Osteocyte (in vitro differentiated cells): ENCODE data around the gene TBC1D22B. TPM values are rescaled to one million over a fixed set of nuclear protein-coding genes. Genes with fewer than 3 reads are reported as not detected.

Experiments used
- DNase-seq: peaks from one replicate; pipeline ENCODE4 v3.0.0; 2021; ENCODE audit warnings: mixed read lengths; ENCODE audit not compliant: unreplicated experiment; ENCODE audit errors: extremely low spot score
- H3K27ac Mint-ChIP-seq: one replicate; pipeline ENCODE4 v1.8.0; 2021; ENCODE audit warnings: mild to moderate bottlenecking, mixed read lengths; ENCODE audit not compliant: unreplicated experiment
- H3K27me3 Mint-ChIP-seq: one replicate; pipeline ENCODE4 v1.8.0; 2021; ENCODE audit warnings: mixed read lengths; ENCODE audit not compliant: unreplicated experiment
- H3K36me3 Mint-ChIP-seq: one replicate; pipeline ENCODE4 v1.8.0; 2021; ENCODE audit warnings: mixed read lengths; ENCODE audit not compliant: unreplicated experiment
- H3K4me1 Mint-ChIP-seq: one replicate; pipeline ENCODE4 v1.8.0; 2021; ENCODE audit warnings: mixed read lengths; ENCODE audit not compliant: unreplicated experiment
- H3K4me3 Mint-ChIP-seq: one replicate; pipeline ENCODE4 v1.8.0; 2021; ENCODE audit warnings: mild to moderate bottlenecking, moderate library complexity, mixed read lengths; ENCODE audit not compliant: unreplicated experiment
- H3K9me3 Mint-ChIP-seq: one replicate; pipeline ENCODE4 v1.8.0; 2021; ENCODE audit warnings: mixed read lengths; ENCODE audit not compliant: unreplicated experiment
- CTCF ChIP-seq: fragments of 200-600 bp; sonication (generic); IDR thresholded peaks from 2 replicates; pipeline ENCODE4 v1.5.0; 2021; ENCODE audit warnings: antibody characterized with exemption, mild to moderate bottlenecking, moderate library complexity
- total RNA-seq: library from RNA; stranded (reverse); gene quantifications from 2 replicates; pipeline ENCODE4 v1.2.1, GENCODE V29; 2021

TBC1D22B gene
- total RNA-seq, 1 donor from 2014 or later, result 13.8 TPM

DNA sequence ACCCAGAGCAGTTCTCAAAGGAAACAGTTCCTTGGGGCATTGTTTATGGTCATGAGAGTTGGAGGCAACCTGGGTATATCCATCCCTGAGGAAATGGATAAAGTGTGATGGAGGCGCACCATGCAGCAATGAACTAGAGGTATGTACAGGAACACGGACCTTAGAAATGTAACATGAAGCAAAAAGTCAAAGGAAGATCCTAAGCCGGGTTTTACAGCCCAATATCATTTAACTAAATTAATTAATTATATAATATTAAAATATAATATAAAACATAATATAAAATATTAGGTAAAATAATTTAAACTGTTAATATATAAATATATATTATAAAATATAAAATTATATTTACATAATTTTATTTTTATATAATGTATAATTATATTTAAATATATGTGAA, 52.1 kb downstream of the TBC1D22B start:
- Mint-ChIP-seq H3K4me1 (peaks cover 12% of the 10 kb centered on the region), H3K27ac (no peak overlapping the region), H3K9me3 (no peaks in the 10 kb centered on the region), H3K4me3 (no peak overlapping the region), H3K27me3 (no peaks in the 10 kb centered on the region), H3K36me3 (peaks cover 20% of the 10 kb centered on the region)
- no peak for DNase-seq
- no peak for TF ChIP-seq CTCF

GRCh38 chr6:37310966-37311365, 53.4 kb downstream of the TBC1D22B start:
- peaks cover 12% of the 10 kb centered on the region for H3K4me1 Mint-ChIP-seq
- no peaks in the 10 kb centered on the region for H3K9me3 Mint-ChIP-seq
- no peak for TF ChIP-seq CTCF
- H3K4me3 Mint-ChIP-seq, result no peak overlapping the region
- no peak overlapping the region for H3K27ac Mint-ChIP-seq
- DNase-seq, result no peak
- no peaks in the 10 kb centered on the region for H3K27me3 Mint-ChIP-seq
- H3K36me3 Mint-ChIP-seq, result peaks cover 27% of the 10 kb centered on the region

DNA sequence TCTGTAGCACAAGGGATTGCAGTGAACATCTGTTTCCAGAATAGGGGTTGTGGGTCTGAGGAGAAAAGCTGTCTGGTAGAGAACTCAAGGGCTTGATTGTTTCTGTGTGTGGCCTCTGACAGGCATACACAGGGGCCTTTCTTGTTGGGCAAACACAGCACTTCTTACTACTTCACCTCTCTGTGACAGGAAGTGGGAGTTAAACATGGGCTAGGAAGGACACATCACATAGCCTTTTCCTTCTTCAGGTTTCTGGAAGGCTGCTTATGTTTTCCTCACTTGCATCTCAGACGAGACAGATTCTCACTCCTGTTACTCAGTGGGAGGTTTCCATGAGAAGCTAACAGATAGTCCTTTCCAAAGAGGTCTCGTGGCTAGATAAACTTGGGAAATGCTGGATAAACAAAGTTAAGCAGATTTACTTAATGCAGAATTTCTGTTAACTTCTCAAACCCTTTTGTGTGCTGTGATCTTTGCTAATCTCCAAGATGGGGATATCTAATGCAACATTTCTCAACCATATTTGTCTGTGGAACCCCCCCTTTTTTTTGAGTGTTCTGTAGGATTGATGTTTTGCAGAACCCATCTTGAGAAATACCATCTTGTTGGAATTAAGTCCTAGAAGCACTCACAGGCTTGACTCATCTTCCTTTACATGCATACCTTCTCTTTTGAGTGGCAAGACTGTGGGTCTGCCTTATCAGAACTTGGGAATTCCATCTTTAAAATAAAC, 54.3 kb downstream of the TBC1D22B start:
- Mint-ChIP-seq H3K4me1 (peaks cover 12% of the 10 kb centered on the region), H3K9me3 (no peaks in the 10 kb centered on the region), H3K4me3 (no peak overlapping the region), H3K27ac (peak overlapping the region; percentile 31), H3K27me3 (no peaks in the 10 kb centered on the region), H3K36me3 (peaks cover 30% of the 10 kb centered on the region)
- DNase-seq, result no peak
- TF ChIP-seq CTCF, result no peak

DNA sequence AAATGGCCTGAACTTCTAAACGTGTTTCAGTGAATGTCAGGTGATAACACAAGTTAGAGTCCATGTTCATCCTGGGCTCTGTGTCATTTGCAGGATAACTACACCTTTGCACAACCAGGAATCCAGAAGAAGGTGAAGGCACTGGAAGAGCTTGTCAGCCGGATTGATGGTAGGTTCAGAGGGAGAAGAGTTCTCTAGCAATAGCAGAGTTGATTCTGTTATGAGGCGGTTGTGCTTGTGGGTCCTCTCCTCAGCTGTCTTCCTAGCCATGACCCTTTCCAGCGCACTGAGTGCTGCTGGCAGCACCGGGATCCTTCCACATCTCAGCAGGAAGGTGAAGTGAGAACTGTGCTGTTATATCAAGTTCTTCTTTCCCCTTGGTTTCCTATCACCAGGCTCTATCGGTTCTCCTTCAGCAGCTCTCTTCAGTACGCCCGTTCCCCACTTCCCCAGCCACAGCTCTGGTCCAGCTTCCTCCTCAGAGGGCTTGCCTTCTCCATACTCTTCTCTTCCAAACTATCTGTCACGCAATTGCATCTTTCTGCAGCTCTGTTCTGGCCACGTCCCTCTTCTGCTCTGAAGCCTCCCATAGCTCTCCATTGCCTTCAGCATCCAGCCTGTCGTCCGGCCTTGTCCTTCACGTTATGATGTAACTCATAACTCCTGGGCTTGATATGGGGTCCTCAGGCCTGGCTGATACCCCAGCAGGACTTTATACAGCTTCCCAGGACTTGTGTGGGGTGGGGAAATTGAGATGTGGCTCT, 56.3 kb downstream of the TBC1D22B start:
- Mint-ChIP-seq H3K9me3 (no peaks in the 10 kb centered on the region), H3K4me3 (no peak overlapping the region), H3K27me3 (no peaks in the 10 kb centered on the region), H3K27ac (peak overlapping the region; percentile 53), H3K4me1 (peaks cover 3% of the 10 kb centered on the region), H3K36me3 (peaks cover 30% of the 10 kb centered on the region)
- no peak for DNase-seq
- TF ChIP-seq CTCF, result no peak

GRCh38 chr6:37314487-37315156, 57.0 kb downstream of the TBC1D22B start:
- no peak overlapping the region for H3K4me3 Mint-ChIP-seq
- no peak for DNase-seq
- H3K9me3 Mint-ChIP-seq, result no peaks in the 10 kb centered on the region
- TF ChIP-seq CTCF, result peak; percentile 64
- H3K27ac Mint-ChIP-seq, result peak overlapping the region; percentile 71
- peaks cover 3% of the 10 kb centered on the region for H3K4me1 Mint-ChIP-seq
- H3K27me3 Mint-ChIP-seq, result no peaks in the 10 kb centered on the region
- peaks cover 26% of the 10 kb centered on the region for H3K36me3 Mint-ChIP-seq
